HG03432 (cell line): ENCODE data around the gene RRP15.

Experiments used
- ATAC-seq: cut with Tn5 transposase; IDR thresholded peaks from one replicate; pipeline ENCODE4 v1.9.1; 2021; ENCODE audit warnings: mild to moderate bottlenecking, moderate library complexity; ENCODE audit not compliant: unreplicated experiment

The RRP15 gene

GRCh38 chr1:218382261-218382660 lies 97.2 kb downstream of the RRP15 start:
- no peak for ATAC-seq

- no peak for ATAC-seq
These were observed 98.0 kb downstream of the RRP15 start for GRCh38 chr1:218383051-218383450.

GRCh38 chr1:218383681-218384080 lies 98.6 kb downstream of the RRP15 start:
- no peak for ATAC-seq

GRCh38 chr1:218384581-218384993 lies 99.5 kb downstream of the RRP15 start:
- no peak for ATAC-seq
